Measurements from ENCODE around the gene IL20RB.
"Not testable (repeated sequence)": the region's sequence is repeated elsewhere in the genome, so short reads cannot be mapped to it uniquely, and the experiment has no call there.

GRCh38 chr3:136969539-136969938 is 11.8 kb downstream of the IL20RB start:
- TF ChIP-seq, protein P1, sequence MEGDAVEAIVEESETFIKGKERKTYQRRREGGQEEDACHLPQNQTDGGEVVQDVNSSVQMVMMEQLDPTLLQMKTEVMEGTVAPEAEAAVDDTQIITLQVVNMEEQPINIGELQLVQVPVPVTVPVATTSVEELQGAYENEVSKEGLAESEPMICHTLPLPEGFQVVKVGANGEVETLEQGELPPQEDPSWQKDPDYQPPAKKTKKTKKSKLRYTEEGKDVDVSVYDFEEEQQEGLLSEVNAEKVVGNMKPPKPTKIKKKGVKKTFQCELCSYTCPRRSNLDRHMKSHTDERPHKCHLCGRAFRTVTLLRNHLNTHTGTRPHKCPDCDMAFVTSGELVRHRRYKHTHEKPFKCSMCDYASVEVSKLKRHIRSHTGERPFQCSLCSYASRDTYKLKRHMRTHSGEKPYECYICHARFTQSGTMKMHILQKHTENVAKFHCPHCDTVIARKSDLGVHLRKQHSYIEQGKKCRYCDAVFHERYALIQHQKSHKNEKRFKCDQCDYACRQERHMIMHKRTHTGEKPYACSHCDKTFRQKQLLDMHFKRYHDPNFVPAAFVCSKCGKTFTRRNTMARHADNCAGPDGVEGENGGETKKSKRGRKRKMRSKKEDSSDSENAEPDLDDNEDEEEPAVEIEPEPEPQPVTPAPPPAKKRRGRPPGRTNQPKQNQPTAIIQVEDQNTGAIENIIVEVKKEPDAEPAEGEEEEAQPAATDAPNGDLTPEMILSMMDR (IDR thresholded peaks at IDR 0.05; ENCODE audit: low read depth, low read length, missing input control) = not testable (repeated sequence)
- TF ChIP-seq, protein P2, sequence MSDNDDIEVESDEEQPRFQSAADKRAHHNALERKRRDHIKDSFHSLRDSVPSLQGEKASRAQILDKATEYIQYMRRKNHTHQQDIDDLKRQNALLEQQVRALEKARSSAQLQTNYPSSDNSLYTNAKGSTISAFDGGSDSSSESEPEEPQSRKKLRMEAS (IDR thresholded peaks at IDR 0.05) = not testable (repeated sequence)
- TF ChIP-seq RAD21 (IDR thresholded peaks at IDR 0.05); REST (IDR thresholded peaks at IDR 0.05); TAF1 (conservative IDR thresholded peaks at IDR 0.05); YY1 (IDR thresholded peaks at IDR 0.05); GABPA (IDR thresholded peaks at IDR 0.05 in 1 of 2, conservative IDR thresholded peaks at IDR 0.05 in 1 of 2); ZBTB33 (IDR thresholded peaks at IDR 0.05); ATF3 (IDR thresholded peaks at IDR 0.05); NR2F2 (IDR thresholded peaks at IDR 0.05); SP1 (IDR thresholded peaks at IDR 0.05); FOXA1 (IDR thresholded peaks at IDR 0.05); EGR1 (IDR thresholded peaks at IDR 0.05; ENCODE audit: low read depth in 2 of 2); JUND (IDR thresholded peaks at IDR 0.05): not testable (repeated sequence)
